ENCODE data around the gene HIVEP2. TPM values are rescaled to one million over a fixed set of nuclear protein-coding genes. Genes with fewer than 3 reads are reported as not detected.

The HIVEP2 gene
- total RNA-seq, 1 donor from 2014 or later, result 15.2 TPM

- no peak for DNase-seq (ENCODE audit: low spot score in 2 of 2, unreplicated experiment in 2 of 2)
- TF ChIP-seq, protein P1, sequence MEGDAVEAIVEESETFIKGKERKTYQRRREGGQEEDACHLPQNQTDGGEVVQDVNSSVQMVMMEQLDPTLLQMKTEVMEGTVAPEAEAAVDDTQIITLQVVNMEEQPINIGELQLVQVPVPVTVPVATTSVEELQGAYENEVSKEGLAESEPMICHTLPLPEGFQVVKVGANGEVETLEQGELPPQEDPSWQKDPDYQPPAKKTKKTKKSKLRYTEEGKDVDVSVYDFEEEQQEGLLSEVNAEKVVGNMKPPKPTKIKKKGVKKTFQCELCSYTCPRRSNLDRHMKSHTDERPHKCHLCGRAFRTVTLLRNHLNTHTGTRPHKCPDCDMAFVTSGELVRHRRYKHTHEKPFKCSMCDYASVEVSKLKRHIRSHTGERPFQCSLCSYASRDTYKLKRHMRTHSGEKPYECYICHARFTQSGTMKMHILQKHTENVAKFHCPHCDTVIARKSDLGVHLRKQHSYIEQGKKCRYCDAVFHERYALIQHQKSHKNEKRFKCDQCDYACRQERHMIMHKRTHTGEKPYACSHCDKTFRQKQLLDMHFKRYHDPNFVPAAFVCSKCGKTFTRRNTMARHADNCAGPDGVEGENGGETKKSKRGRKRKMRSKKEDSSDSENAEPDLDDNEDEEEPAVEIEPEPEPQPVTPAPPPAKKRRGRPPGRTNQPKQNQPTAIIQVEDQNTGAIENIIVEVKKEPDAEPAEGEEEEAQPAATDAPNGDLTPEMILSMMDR (IDR thresholded peaks at IDR 0.05; ENCODE audit: unreplicated experiment), result no peak
- Mint-ChIP-seq H3K4me1 (peaks cover 14% of the 10 kb centered on the region), H3K27ac (no peak overlapping the region), H3K27me3 (ENCODE audit: low read depth) (no peaks in the 10 kb centered on the region), H3K36me3 (no peaks in the 10 kb centered on the region), H3K4me3 (peak overlapping the region; percentile 74), H3K9me3 (no peaks in the 10 kb centered on the region)
Measured at GRCh38 chr6:142925575-142926110, 19.3 kb downstream of the HIVEP2 start.

GRCh38 chr6:142918339-142919042 is 26.5 kb downstream of the HIVEP2 start:
- DNase-seq (ENCODE audit: low spot score in 2 of 2, unreplicated experiment in 2 of 2), result no peak
- Mint-ChIP-seq H3K27ac (no peak overlapping the region), H3K36me3 (no peaks in the 10 kb centered on the region), H3K9me3 (peaks cover under 1% of the 10 kb centered on the region), H3K4me3 (no peak overlapping the region), H3K27me3 (ENCODE audit: low read depth) (no peaks in the 10 kb centered on the region), H3K4me1 (no peaks in the 10 kb centered on the region)
- TF ChIP-seq, protein P1 (IDR thresholded peaks at IDR 0.05; ENCODE audit: unreplicated experiment), result no peak

GRCh38 chr6:142916881-142917280 is 28.1 kb downstream of the HIVEP2 start:
- TF ChIP-seq, protein P1 (IDR thresholded peaks at IDR 0.05; ENCODE audit: unreplicated experiment), result no peak
- Mint-ChIP-seq H3K27ac (no peak overlapping the region), H3K4me3 (no peak overlapping the region), H3K27me3 (ENCODE audit: low read depth) (no peaks in the 10 kb centered on the region), H3K36me3 (peaks cover 12% of the 10 kb centered on the region), H3K4me1 (no peaks in the 10 kb centered on the region), H3K9me3 (peaks cover 5% of the 10 kb centered on the region)
- DNase-seq (ENCODE audit: low spot score in 2 of 2, unreplicated experiment in 2 of 2), result no peak

DNA sequence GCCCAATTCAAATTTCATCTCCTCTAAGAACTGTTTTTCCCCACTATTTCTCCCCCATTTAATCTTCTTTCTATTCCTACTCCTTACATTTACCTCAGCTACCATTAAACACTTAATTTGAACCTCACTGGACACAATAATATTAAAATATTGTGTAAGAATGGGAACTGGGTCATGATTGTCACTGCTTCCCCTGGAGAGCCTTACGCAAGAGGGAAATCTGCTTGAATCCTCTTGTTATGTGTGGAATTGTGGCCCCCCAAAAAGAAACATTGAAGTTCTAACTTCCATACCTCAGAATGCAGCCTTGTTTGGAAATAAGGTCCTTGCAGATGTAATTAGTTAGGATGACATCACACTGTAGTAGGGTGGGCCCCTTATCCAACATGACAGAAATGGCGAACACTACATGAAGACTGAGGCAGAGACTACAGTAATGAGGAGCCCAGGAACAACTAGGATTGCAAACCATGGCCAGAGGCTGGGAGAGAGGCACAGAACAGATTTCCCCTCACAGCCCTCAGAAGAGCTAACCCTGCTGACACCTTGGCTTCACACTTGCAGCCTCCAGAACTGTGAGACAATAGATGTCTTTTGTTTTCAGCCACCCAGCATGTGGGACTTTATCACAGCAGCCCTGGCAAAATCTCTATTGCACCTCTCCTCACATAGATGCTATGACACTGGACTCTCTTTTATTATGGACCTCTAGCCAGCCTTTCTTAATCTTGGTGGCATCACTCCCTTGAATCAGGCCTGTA is 29.9 kb downstream of the HIVEP2 start:
- Mint-ChIP-seq H3K4me1 (no peaks in the 10 kb centered on the region), H3K9me3 (peaks cover 5% of the 10 kb centered on the region), H3K27me3 (ENCODE audit: low read depth) (no peaks in the 10 kb centered on the region), H3K27ac (no peak overlapping the region), H3K36me3 (peaks cover 12% of the 10 kb centered on the region), H3K4me3 (no peak overlapping the region)
- DNase-seq (ENCODE audit: low spot score in 2 of 2, unreplicated experiment in 2 of 2), result no peak
- TF ChIP-seq, protein P1 (IDR thresholded peaks at IDR 0.05; ENCODE audit: unreplicated experiment), result no peak

GRCh38 chr6:142914369-142914768 is 30.6 kb downstream of the HIVEP2 start:
- Mint-ChIP-seq H3K4me3 (no peak overlapping the region), H3K27ac (no peak overlapping the region), H3K4me1 (no peaks in the 10 kb centered on the region), H3K9me3 (peaks cover 12% of the 10 kb centered on the region), H3K27me3 (ENCODE audit: low read depth) (no peaks in the 10 kb centered on the region), H3K36me3 (peaks cover 12% of the 10 kb centered on the region)
- TF ChIP-seq, protein P1 (IDR thresholded peaks at IDR 0.05; ENCODE audit: unreplicated experiment), result no peak
- DNase-seq (ENCODE audit: low spot score in 2 of 2, unreplicated experiment in 2 of 2), result no peak

Data from mesothelial cell of epicardium (in vitro differentiated cells).